HG03066 (cell line): ENCODE results near the gene TRIM65.
"Not testable (repeated sequence)": the region's sequence is repeated elsewhere in the genome, so short reads cannot be mapped to it uniquely, and the experiment has no call there.

Experiments
- ATAC-seq: cut with Tn5 transposase; IDR thresholded peaks from one replicate; pipeline ENCODE4 v1.9.1; 2021; ENCODE audit warnings: low read depth; ENCODE audit not compliant: unreplicated experiment

The TRIM65 gene

DNA sequence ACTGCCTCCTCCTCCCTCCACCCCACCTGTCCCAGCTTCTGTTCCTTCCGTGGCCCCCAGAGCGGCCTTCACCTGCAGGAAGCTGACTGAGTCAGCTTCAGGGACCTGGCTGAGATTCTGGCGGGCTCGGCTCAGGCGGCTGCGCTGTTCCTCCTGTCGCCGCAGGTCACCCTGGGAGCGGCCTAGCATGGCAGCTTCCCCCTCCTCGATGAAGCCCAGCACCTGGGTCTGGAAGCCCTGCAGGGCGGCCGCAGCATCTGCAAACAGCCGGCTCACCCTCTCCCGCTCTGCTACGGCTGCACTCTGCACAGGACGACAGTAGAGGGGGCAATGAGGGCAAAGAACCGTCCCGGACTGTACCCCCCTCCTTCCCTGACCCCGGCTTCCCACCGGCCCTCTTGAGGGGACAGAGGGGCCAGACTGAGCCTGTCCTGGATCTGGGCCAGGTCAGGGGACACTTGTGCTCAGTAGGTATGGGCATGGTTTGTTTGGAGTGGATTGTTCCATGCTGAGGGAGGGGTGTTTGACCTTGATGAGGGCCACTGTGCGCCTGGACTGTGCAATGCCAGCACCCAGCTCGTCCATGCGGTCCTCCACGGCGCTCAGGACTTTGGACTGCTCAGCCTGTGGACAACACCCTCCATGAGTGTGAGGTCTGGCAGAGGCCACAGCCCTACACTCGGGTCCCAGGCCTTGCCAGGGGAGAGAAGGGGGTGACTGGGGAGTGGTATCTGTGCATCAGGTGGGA lies 20.4 kb downstream of the TRIM65 start:
- ATAC-seq = no peak

DNA sequence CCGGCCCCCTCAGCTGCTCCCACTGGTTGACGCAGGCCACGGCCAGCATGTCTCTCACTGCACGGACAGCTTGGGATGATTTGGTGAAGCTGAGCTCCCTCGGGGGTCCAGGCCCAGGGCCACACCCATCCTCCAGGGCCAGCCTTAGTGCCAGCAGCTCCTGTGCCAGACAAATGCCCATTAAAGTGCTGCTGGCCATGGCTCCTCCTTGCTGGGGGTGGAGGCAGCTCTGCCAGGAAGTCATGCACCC lies 20.9 kb downstream of the TRIM65 start:
- no peak for ATAC-seq

- ATAC-seq = no peak
Observed at GRCh38 chr17:75875182-75875939, 21.4 kb downstream of the TRIM65 start.

- ATAC-seq = no peak
Observed at GRCh38 chr17:75874323-75875181, 22.2 kb downstream of the TRIM65 start.

GRCh38 chr17:75873587-75874322 lies 23.0 kb downstream of the TRIM65 start:
- ATAC-seq = no peak

DNA sequence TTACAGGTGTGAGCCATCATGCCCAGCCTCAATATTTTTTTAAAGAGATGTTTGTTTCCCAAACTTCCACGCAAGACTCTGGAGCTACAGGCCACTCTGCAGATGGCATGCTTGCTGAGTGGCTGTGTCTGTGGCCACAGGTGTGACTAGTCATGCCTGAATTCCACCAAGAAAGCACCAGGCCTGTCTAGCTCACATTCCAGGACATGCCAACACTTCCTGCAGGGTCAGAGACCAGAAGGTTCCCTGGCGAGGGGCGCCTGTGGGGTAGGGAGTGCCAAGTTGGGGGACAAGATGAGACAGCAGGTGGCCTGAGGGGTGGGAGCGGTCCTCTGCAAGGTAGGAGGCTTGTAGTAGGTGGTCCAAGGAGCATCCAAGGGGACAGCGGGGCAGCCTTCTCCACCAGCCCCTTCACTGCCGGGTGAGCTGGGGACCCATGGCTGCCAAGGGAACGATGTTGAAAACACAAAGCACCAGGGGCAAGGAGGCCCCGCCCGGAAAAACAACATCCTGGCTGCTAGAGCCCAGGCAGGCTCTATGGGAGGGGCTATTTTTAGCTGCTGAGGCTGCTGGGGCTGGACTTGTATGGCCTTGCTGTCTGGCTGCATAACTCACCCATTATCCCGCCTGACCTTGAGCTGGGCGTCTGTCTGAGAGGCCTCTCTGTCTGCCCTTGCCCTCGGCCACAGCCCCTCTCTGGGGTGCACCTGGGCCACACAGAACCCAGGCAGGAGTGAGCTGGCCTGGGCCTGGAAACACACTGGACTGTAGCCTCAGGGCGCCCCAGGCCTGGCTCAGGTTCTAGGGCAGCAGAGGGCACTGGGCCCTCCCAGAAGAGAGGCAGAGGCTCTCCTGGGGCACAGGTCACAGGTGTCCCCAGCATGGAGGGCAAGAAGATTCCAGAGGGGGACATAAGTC lies 24.1 kb downstream of the TRIM65 start:
- no peak for ATAC-seq

DNA sequence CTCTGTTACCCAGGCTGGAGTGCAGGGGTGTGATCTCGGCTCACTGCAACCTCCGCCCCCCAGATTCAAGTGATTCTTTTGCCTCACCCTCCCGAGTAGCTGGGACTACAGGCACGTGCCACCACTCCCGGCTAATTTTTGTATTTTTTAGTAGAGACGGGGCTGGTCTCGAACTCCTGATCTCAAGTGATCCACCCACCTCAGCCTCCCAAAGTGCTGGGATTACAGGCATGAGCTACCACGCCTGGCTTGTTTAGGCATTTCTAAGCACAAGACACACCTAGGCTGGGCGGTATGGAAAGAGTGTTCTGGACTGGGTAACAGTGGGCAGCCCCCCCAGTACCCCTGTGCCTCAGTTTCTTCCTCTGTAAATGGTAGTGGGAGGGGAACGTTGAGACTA lies 26.5 kb downstream of the TRIM65 start:
- not testable (repeated sequence) for ATAC-seq

GRCh38 chr17:75869282-75870141 lies 27.2 kb downstream of the TRIM65 start:
- ATAC-seq = no peak

- ATAC-seq = not testable (repeated sequence)
Observed at GRCh38 chr17:75868730-75869281, 27.9 kb downstream of the TRIM65 start.

DNA sequence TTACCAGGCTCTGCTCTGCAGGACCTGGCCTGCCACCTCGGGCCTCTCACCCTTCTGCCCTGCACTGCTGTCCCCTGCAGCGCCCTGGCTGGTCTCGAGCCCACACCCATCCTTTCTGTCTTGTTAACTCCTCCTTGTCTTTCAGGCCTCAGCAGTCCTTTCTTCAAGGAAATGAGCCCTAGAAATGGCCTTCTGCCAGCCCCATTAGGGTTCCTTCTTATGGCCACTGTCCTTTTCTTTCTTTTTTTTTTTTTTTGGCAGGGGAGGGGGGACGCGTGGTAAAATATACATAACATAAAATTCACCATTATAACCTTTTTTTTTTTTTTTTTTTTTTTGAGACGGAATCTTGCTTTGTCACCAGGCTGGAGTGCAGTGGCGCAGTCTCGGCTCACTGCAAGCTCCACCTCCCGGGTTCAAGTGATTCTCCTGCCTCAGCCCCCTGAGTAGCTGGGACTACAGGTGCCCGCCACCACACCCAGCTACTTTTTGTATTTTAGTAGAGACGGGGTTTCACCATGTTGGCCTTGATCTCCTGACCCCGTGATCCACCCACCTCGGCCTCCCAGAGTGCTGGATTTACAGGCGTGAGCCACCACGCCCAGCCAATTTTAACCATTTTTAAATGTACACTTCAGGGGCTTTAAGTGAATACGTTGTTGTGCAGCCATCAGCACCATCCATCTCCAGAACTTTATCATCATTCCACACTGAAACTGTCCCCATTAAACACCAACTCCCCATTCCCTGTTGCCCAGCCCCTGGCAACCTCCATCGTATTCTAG lies 31.2 kb downstream of the TRIM65 start:
- ATAC-seq = not testable (repeated sequence)

DNA sequence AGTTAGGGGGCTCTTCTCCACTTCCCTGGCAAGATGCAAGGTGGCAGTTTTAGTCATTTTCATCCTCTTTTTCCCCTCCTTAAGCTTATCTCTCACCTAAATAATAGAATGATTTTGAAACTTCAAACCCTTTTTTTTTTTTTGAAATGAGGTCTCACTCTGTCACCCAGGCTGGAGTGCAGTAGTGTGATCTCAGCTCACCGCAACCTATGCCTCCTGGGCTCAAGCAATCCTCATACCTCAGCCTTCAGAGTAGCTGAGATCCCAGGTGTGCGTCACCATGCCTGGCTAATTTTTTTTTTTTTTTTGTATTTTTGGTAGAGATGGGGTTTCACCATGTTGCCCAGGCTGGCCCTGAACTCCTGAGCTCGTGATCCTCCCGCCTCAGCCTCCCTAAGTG lies 31.9 kb downstream of the TRIM65 start:
- peak; percentile 11 for ATAC-seq

- ATAC-seq = peak; percentile 83
Observed at GRCh38 chr17:75864448-75864871, 32.3 kb downstream of the TRIM65 start.

- ATAC-seq = no peak
Observed at GRCh38 chr17:75861927-75862317, 34.8 kb downstream of the TRIM65 start.

DNA sequence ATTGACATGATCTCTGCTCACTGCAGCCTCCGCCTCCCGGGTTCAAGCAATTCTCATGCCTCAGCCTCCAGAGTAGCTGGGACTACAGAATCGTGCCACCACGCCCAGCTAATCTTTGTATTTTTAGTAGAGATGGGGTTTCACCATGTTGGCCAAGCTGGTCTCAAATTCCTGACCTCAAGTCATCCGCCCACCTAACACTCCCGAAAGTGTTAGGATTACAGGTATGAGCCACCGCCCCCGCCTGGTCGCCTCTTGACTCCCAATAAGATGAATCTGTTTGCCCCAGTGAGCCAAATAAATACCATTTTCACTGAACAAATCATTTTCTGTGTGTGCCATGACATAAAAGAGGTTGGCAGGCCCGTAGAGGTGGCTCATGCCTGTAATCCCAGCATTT lies 37.4 kb downstream of the TRIM65 start:
- ATAC-seq = not testable (repeated sequence)

DNA sequence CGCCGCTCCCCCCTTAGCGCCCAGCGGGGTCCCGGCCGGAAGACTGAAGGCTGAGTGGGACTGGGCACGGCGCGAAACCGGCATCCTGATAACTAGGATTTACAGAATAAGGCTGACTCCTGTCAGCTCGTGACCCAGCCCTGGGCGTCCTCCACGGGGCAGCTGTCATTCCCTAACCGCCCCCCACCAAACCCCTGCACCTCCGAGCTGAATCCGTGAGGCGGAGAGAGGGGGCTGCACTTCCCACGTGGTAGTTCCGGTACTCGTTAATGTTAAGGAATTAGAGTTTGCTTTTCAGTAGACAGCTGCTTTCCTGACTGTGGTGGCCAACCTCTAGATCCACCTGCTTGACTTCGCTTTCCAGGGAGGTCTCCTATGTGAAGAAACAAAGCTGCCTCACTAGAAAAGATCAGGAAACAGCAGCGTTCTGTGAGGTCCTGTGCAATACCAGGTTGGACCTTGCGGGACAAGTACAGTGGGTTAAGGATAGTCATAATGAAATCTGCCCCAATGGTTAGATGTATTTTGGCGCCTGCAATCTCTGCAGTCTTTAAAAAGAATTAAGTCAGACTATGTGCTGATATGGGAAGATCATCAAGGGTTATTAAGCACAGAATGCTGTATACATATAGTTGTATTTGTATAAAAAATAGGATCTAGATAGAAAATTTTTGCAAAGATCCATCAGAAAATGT lies 40.5 kb downstream of the TRIM65 start:
- ATAC-seq = no peak

DNA sequence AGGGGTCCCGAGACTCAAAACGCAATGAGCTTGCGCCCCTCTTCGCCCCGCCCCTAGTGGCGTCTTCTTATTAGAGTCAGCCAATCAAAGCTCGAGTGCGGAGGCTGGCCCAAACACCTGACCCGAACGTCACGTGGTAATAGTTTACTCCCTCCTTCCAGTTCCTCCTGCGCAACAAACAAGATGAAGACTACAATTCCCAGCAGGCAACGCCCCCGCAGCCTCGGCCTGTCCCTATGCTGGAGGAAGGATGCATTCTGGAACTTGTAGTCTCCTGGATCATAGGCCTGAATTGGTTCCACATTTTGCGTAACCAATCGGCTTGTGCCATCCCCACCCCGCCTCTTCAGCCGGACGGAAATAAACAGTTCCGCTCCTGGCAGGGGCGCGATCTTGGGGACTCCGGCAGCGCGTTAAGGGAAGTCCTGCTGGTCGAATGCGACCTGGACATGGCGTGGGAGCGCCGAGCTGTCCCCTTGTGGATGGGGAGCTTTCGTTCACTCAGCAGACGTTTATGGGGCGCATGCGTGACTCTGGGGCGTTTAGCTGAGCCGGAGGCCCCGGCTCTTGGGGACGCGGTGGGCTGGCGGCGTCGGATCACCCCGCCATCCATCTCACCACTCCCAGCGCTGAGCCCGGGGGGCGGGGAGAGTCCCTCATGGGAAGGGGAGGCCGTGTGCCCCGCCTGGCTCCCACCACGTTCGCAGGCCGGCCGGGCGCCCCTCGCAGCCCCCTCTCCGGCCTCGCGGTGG lies 41.3 kb downstream of the TRIM65 start, which contains the start of gene WBP2:
Gene WBP2 (minus strand): TSS at position 26 of the 752 bp plus-strand sequence. CDS start 38 bp downstream, outside the sequence.
- ATAC-seq = peak; percentile 78
